PFSK-1 (cell line): Measurements from ENCODE around the gene PACS2.

Source experiments
- FOXP2 ChIP-seq: optimal IDR thresholded peaks from 2 replicates; pipeline ENCODE3; 2011; ENCODE audit warnings: borderline replicate concordance, control low read depth, inconsistent platforms; ENCODE audit not compliant: insufficient read depth; ENCODE audit errors: extremely low read length, extremely low read depth
- POLR2AphosphoS5 ChIP-seq: IDR thresholded peaks from 2 replicates; pipeline ENCODE4 v1.6.1; 2012; ENCODE audit warnings: low read depth, mild to moderate bottlenecking, control low read depth, low read length, moderate library complexity
- SIN3A ChIP-seq: IDR thresholded peaks from 2 replicates; pipeline ENCODE4 v1.6.1; 2012; ENCODE audit warnings: mild to moderate bottlenecking, low read length, moderate library complexity, borderline replicate concordance; ENCODE audit not compliant: insufficient read depth
- TAF1 ChIP-seq: IDR thresholded peaks from 2 replicates; pipeline ENCODE4 v1.6.1; 2012; ENCODE audit warnings: low read length, control low read depth, borderline replicate concordance; ENCODE audit not compliant: insufficient read depth
- TF ChIP-seq, protein P1 (sequence below), 2 experiments: IDR thresholded peaks; 2 replicates each; pipeline versions ENCODE4 v1.6.1 to v1.8.0; 2011 to 2012; ENCODE audit warnings: low read depth in 2 of 2, low read length in 2 of 2, control low read depth in 1 of 2, inconsistent platforms in 1 of 2, mild to moderate bottlenecking in 1 of 2, moderate library complexity in 1 of 2; ENCODE audit not compliant: insufficient read depth in 1 of 2

The PACS2 gene

GRCh38 chr14:105426416-105427130 lies 112.0 kb downstream of the PACS2 start:
- no peak for TF ChIP-seq POLR2AphosphoS5

- TF ChIP-seq FOXP2, result no peak
- TF ChIP-seq, protein P1, sequence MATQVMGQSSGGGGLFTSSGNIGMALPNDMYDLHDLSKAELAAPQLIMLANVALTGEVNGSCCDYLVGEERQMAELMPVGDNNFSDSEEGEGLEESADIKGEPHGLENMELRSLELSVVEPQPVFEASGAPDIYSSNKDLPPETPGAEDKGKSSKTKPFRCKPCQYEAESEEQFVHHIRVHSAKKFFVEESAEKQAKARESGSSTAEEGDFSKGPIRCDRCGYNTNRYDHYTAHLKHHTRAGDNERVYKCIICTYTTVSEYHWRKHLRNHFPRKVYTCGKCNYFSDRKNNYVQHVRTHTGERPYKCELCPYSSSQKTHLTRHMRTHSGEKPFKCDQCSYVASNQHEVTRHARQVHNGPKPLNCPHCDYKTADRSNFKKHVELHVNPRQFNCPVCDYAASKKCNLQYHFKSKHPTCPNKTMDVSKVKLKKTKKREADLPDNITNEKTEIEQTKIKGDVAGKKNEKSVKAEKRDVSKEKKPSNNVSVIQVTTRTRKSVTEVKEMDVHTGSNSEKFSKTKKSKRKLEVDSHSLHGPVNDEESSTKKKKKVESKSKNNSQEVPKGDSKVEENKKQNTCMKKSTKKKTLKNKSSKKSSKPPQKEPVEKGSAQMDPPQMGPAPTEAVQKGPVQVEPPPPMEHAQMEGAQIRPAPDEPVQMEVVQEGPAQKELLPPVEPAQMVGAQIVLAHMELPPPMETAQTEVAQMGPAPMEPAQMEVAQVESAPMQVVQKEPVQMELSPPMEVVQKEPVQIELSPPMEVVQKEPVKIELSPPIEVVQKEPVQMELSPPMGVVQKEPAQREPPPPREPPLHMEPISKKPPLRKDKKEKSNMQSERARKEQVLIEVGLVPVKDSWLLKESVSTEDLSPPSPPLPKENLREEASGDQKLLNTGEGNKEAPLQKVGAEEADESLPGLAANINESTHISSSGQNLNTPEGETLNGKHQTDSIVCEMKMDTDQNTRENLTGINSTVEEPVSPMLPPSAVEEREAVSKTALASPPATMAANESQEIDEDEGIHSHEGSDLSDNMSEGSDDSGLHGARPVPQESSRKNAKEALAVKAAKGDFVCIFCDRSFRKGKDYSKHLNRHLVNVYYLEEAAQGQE (IDR thresholded peaks at IDR 0.05; ENCODE audit: insufficient read depth in 1 of 2, low read depth in 2 of 2, low read length in 2 of 2), result no peak
- TF ChIP-seq TAF1, result no peak
- no peak for TF ChIP-seq SIN3A
- no peak for TF ChIP-seq POLR2AphosphoS5
These were observed 112.9 kb downstream of the PACS2 start for GRCh38 chr14:105427412-105427811.

GRCh38 chr14:105427936-105428485 lies 113.5 kb downstream of the PACS2 start:
- TF ChIP-seq SIN3A (no peak), FOXP2 (no peak), POLR2AphosphoS5 (no peak), TAF1 (no peak)
- TF ChIP-seq, protein P1 (IDR thresholded peaks at IDR 0.05; ENCODE audit: insufficient read depth in 1 of 2, low read depth in 2 of 2, low read length in 2 of 2), result no peak

GRCh38 chr14:105430042-105430441 lies 115.5 kb downstream of the PACS2 start:
- TF ChIP-seq SIN3A (no peak), TAF1 (no peak), POLR2AphosphoS5 (no peak), FOXP2 (no peak)
- TF ChIP-seq, protein P1 (IDR thresholded peaks at IDR 0.05; ENCODE audit: insufficient read depth in 1 of 2, low read depth in 2 of 2, low read length in 2 of 2), result no peak

- TF ChIP-seq FOXP2 (no peak), SIN3A (no peak), POLR2AphosphoS5 (no peak)
- TF ChIP-seq, protein P1 (IDR thresholded peaks at IDR 0.05; ENCODE audit: insufficient read depth in 1 of 2, low read depth in 2 of 2, low read length in 2 of 2), result no peak
These were observed 116.0 kb downstream of the PACS2 start for GRCh38 chr14:105430565-105430964.
